Lower leg skin (tissue), 4 donors: Measurements from ENCODE around the gene CHST12. TPM values are rescaled to one million over a fixed set of nuclear protein-coding genes. Genes with fewer than 3 reads are reported as not detected.

Experiments used
- DNase-seq, 2 donors: peaks; one replicate each; pipeline ENCODE4 v3.0.0-alpha.2; 2019; ENCODE audit warnings: low spot score in 2 of 2
- H3K4me3 ChIP-seq: fragments of 200-600 bp; sonication (generic); 2 replicates; pipeline ENCODE4 v1.5.1; 2017; ENCODE audit warnings: mild to moderate bottlenecking, low read depth; ENCODE audit not compliant: poor library complexity, severe bottlenecking
- WGBS, 2 donors: methylation state at CpG; one replicate each; pipeline ENCODE4 v1.1.5; 2018; 5-methylcytosine and 5-hydroxymethylcytosine counted together
- intact Hi-C: fragments of 100-400 bp; cut with DNase I; formaldehyde crosslinking; loops from one replicate; pipeline ENCODE4 v1.15.0; 2023; ENCODE audit warnings: low total_unique reads
- total RNA-seq, 4 donors: library from RNA; depleted of rRNA; stranded (reverse); fragments of >200 nt; gene quantifications; one replicate each; pipeline ENCODE4 v1.1.0, GENCODE V29; 2016
- TF ChIP-seq, protein P1 (sequence below), 3 donors: fragments of 450-650 bp; IDR thresholded peaks; one replicate each; pipeline ENCODE4 v1.5.1; 2016; ENCODE audit warnings: antibody characterized with exemption in 3 of 3, mild to moderate bottlenecking in 3 of 3, moderate library complexity in 2 of 3

Gene CHST12
- total RNA-seq, 4 donors from 2014 or later: 23.7 to 34.3 (median 26.8) TPM

DNA sequence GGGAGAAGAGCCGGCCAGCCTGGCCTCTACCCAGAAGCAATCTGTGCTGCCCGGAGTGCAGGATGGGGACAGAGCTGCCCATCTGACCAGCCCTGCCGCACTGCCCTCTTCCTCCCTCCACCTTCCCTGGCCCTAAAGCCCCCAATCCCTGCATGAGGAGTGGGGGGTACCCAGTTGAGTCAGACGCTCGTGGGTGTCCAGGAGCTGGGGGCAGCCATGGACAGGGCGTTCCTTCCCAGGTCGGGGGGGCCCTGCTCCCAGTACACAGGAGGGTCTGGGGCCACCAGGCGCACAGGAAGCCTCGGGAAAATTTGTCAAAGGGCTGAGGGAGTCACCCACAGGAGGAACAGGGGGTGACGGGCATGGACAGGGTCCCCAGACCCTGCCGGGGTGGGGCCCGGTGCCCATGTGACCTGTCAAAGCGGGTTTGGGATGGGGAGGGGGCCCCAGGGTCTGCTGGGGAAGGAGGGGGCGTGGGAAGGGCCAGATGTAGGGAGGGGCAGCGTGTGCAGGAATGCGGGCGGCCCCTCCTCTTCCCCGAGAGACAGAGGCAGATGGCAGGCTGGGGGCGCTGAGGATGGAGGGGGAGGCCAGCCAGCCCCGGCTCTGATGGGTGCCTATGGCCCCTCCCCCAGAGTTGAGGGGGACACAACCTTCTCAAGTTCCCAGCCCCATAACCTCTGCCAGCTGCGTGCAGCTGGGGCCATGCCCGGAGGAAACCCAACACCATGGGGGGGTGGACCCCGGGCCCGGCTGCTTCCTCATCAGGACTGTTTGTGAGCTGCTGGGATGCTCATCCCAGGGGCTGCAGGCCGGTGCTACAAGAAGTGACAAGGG is 94.3 kb downstream of the CHST12 start:
- H3K4me3 ChIP-seq: no peak overlapping the region
- WGBS, 2 donors: 46% methylated on average over 24 of the region's 25 CpGs
- DNase-seq: no peak
- TF ChIP-seq, protein P1, sequence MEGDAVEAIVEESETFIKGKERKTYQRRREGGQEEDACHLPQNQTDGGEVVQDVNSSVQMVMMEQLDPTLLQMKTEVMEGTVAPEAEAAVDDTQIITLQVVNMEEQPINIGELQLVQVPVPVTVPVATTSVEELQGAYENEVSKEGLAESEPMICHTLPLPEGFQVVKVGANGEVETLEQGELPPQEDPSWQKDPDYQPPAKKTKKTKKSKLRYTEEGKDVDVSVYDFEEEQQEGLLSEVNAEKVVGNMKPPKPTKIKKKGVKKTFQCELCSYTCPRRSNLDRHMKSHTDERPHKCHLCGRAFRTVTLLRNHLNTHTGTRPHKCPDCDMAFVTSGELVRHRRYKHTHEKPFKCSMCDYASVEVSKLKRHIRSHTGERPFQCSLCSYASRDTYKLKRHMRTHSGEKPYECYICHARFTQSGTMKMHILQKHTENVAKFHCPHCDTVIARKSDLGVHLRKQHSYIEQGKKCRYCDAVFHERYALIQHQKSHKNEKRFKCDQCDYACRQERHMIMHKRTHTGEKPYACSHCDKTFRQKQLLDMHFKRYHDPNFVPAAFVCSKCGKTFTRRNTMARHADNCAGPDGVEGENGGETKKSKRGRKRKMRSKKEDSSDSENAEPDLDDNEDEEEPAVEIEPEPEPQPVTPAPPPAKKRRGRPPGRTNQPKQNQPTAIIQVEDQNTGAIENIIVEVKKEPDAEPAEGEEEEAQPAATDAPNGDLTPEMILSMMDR (IDR thresholded peaks at IDR 0.05): no peak
- intact Hi-C loops: no loop called here

Other genes with a start within 250 kb of the CHST12 start
- gene MAD1L1, start 170.7 kb upstream of the CHST12 start, total RNA-seq: 10 to 100 TPM; 37.7 to 77.8 (median 59.4) TPM
- 10 to 100 TPM; 17.6 to 26.1 (median 23.9) TPM for gene MRM2, start 161.4 kb upstream of the CHST12 start, total RNA-seq
- gene NUDT1, start 161.4 kb upstream of the CHST12 start, total RNA-seq: 10 to 100 TPM; 33.2 to 43.1 (median 35.8) TPM
- gene SNX8, start 89.2 kb upstream of the CHST12 start, total RNA-seq: 10 to 100 TPM; 13.3 to 35.7 (median 22.1) TPM
- gene EIF3B, start 48.8 kb upstream of the CHST12 start, total RNA-seq: 100 to 1,000 TPM; 121 to 165 (median 150) TPM
- gene GRIFIN, start 72.8 kb downstream of the CHST12 start, total RNA-seq: not detected
- 100 to 1,000 TPM; 104 to 169 (median 139) TPM for gene LFNG, start 116.2 kb downstream of the CHST12 start, total RNA-seq
- 10 to 100 TPM; 40.5 to 88.4 (median 60.6) TPM for gene BRAT1, start 151.9 kb downstream of the CHST12 start, total RNA-seq
- 10 to 100 TPM; 10.5 to 18.6 (median 12.8) TPM for gene IQCE, start 155.4 kb downstream of the CHST12 start, total RNA-seq
- gene TTYH3, start 228.4 kb downstream of the CHST12 start, total RNA-seq: 10 to 100 TPM in 3 of 4 donors, 1 to 10 TPM in 1; 7.9 to 18.0 (median 13.9) TPM